DND-41 (cell line): ENCODE data around the gene HECTD1.

Source experiments
- ATAC-seq: fragments of 200-7000 bp; cut with Tn5 transposase; 3 replicates; pipeline ENCODE4 v1.9.1; 2021; ENCODE audit warnings: low read depth; ENCODE audit not compliant: insufficient read depth
- DNase-seq: peaks from one replicate; pipeline ENCODE4 v3.0.0-alpha.2; 2020
- H2AFZ ChIP-seq: 2 replicates; pipeline ENCODE4 v1.6.0; 2012; ENCODE audit warnings: low read depth, low read length
- H3K27ac ChIP-seq: 2 replicates; pipeline ENCODE4 v1.5.1; 2012; ENCODE audit warnings: low read length, inconsistent platforms
- H3K27me3 ChIP-seq: fragments of 200-600 bp; sonication (generic); 2 replicates; pipeline ENCODE4 v1.6.0; 2012; ENCODE audit warnings: low read length, mild to moderate bottlenecking, inconsistent platforms; ENCODE audit not compliant: insufficient read depth, poor library complexity
- H3K36me3 ChIP-seq: 2 replicates; pipeline ENCODE4 v1.5.1; 2012; ENCODE audit warnings: low read length, inconsistent platforms; ENCODE audit not compliant: insufficient read depth
- H3K4me1 ChIP-seq: 2 replicates; pipeline ENCODE4 v1.5.1; 2012; ENCODE audit warnings: mild to moderate bottlenecking, low read length; ENCODE audit not compliant: insufficient read depth
- H3K4me2 ChIP-seq: 2 replicates; pipeline ENCODE4 v1.6.0; 2012; ENCODE audit warnings: mild to moderate bottlenecking, moderate library complexity, low read length, inconsistent platforms; ENCODE audit not compliant: insufficient read depth
- H3K4me3 ChIP-seq, 2 experiments: fragments of 200-600 bp in 1 of 2; shearing (Covaris generic) in 1 of 2; 2 replicates each; pipeline ENCODE4 v1.5.1; 2012 to 2016; ENCODE audit warnings: inconsistent platforms in 2 of 2, low read length in 2 of 2, mild to moderate bottlenecking in 2 of 2, low read depth in 1 of 2, moderate library complexity in 1 of 2
- H3K79me2 ChIP-seq: 2 replicates; pipeline ENCODE4 v1.6.0; 2012; ENCODE audit warnings: low read length, inconsistent platforms; ENCODE audit not compliant: insufficient read depth
- H3K9ac ChIP-seq: 2 replicates; pipeline ENCODE4 v1.6.0; 2012; ENCODE audit warnings: low read depth, mild to moderate bottlenecking, inconsistent platforms, low read length, moderate library complexity
- H3K9me3 ChIP-seq: 2 replicates; pipeline ENCODE4 v1.5.1; 2012; ENCODE audit warnings: low read length, moderate library complexity, mild to moderate bottlenecking, inconsistent platforms; ENCODE audit not compliant: insufficient read depth, severe bottlenecking
- H4K20me1 ChIP-seq: 2 replicates; pipeline ENCODE4 v1.6.0; 2012; ENCODE audit warnings: low read length; ENCODE audit not compliant: insufficient read depth
- CTCF ChIP-seq: IDR thresholded peaks from 2 replicates; pipeline ENCODE4 v1.5.1; 2012; ENCODE audit warnings: borderline replicate concordance, low read length, moderate library complexity, mild to moderate bottlenecking; ENCODE audit not compliant: poor library complexity, severe bottlenecking; ENCODE audit errors: extremely low read depth
- EZH2 ChIP-seq: IDR thresholded peaks from 3 replicates; pipeline ENCODE4 v1.6.1; 2012; ENCODE audit warnings: borderline replicate concordance, low read depth, mild to moderate bottlenecking, moderate library complexity, low read length, inconsistent platforms; ENCODE audit not compliant: severe bottlenecking

HECTD1 gene

GRCh38 chr14:31209605-31210004 lies 2.0 kb upstream of the HECTD1 start:
- no peaks in the 10 kb centered on the region for H3K9me3 ChIP-seq
- H2AFZ ChIP-seq, result no peak overlapping the region
- H4K20me1 ChIP-seq, result peaks cover 14% of the 10 kb centered on the region; the same call in 1 of the 2 replicates
- H3K36me3 ChIP-seq, result no peaks in the 10 kb centered on the region; the same call in 1 of the 2 replicates
- no peak overlapping the region for H3K4me2 ChIP-seq
- H3K4me3 ChIP-seq, result no peak overlapping the region
- no peak overlapping the region for H3K9ac ChIP-seq
- DNase-seq (no peak), ATAC-seq (no peak)
- H3K79me2 ChIP-seq, result peaks cover 29% of the 10 kb centered on the region
- H3K4me1 ChIP-seq, result peaks cover 37% of the 10 kb centered on the region
- no peak for TF ChIP-seq EZH2
- TF ChIP-seq CTCF, result no peak
- no peaks in the 10 kb centered on the region for H3K27me3 ChIP-seq
- no peak overlapping the region for H3K27ac ChIP-seq

- Histone ChIP-seq H3K9me3 (no peaks in the 10 kb centered on the region), H3K27me3 (no peaks in the 10 kb centered on the region), H3K27ac (peak overlapping the region; percentile 99), H3K4me2 (peak overlapping the region; percentile 65), H2AFZ (peak overlapping the region; percentile 95), H4K20me1 (peaks cover 14% of the 10 kb centered on the region; the same call in 1 of the 2 replicates), H3K9ac (peak overlapping the region; percentile 96), H3K4me3 (peak overlapping the region; percentile 36 to 82), H3K79me2 (peaks cover 37% of the 10 kb centered on the region), H3K4me1 (peaks cover 37% of the 10 kb centered on the region), H3K36me3 (peaks cover 6% of the 10 kb centered on the region)
- TF ChIP-seq EZH2 (no peak), CTCF (no peak)
- no peak for DNase-seq
- no peak for ATAC-seq
These were observed 1.2 kb upstream of the HECTD1 start for GRCh38 chr14:31208546-31209424.

GRCh38 chr14:31207287-31207754 lies 272 bp downstream of the HECTD1 start:
- peak overlapping the region; percentile 93 for H2AFZ ChIP-seq
- peaks cover 37% of the 10 kb centered on the region for H3K4me1 ChIP-seq
- H3K79me2 ChIP-seq, result peaks cover 50% of the 10 kb centered on the region
- peak overlapping the region; percentile 96 for H3K9ac ChIP-seq
- TF ChIP-seq EZH2 (no peak), CTCF (no peak)
- peaks cover 14% of the 10 kb centered on the region; the same call in 1 of the 2 replicates for H4K20me1 ChIP-seq
- H3K36me3 ChIP-seq, result peaks cover 17% of the 10 kb centered on the region
- H3K27me3 ChIP-seq, result no peaks in the 10 kb centered on the region
- H3K4me3 ChIP-seq, result peak overlapping the region; percentile 82 to 86
- no peak for DNase-seq
- peak overlapping the region; percentile 94 for H3K27ac ChIP-seq
- H3K4me2 ChIP-seq, result peak overlapping the region; percentile 65
- peak; percentile 47 for ATAC-seq
- no peaks in the 10 kb centered on the region for H3K9me3 ChIP-seq
